ENCODE results near the gene ZNF580. TPM values are rescaled to one million over a fixed set of nuclear protein-coding genes. Genes with fewer than 3 reads are reported as not detected.

ZNF580 gene
- total RNA-seq, 2 donors from 2014 or later = 49.7 to 70.5 TPM

GRCh38 chr19:55678121-55678671 lies 37.4 kb downstream of the ZNF580 start:
- TF ChIP-seq POLR2A (IDR thresholded peaks at IDR 0.05) (no peak), CTCF (IDR thresholded peaks at IDR 0.05) (no peak), POLR2AphosphoS5 (IDR thresholded peaks at IDR 0.05) (no peak)
- intact Hi-C loops (cut with DNase I) = no loop called here
- WGBS = 89% methylated on average over 21 of the region's 21 CpGs
- no peak overlapping the region for H3K27ac ChIP-seq
- no peak for DNase-seq (ENCODE audit: low spot score)
- H3K36me3 ChIP-seq = peaks cover 11 to 14% of the 10 kb centered on the region in 2 donors
- no peak overlapping the region for H3K4me3 ChIP-seq
- H3K27me3 ChIP-seq (replicated peaks; ENCODE audit: insufficient read depth) = no peaks in the 10 kb centered on the region
- H3K4me1 ChIP-seq (replicated peaks) = peaks cover 10% of the 10 kb centered on the region
- H3K9me3 ChIP-seq = no peaks in the 10 kb centered on the region

GRCh38 chr19:55679343-55680257 lies 38.8 kb downstream of the ZNF580 start:
- no peak for DNase-seq (ENCODE audit: low spot score)
- 90% methylated on average over 22 of the region's 24 CpGs for WGBS
- TF ChIP-seq CTCF (IDR thresholded peaks at IDR 0.05) (no peak), POLR2AphosphoS5 (IDR thresholded peaks at IDR 0.05) (no peak), POLR2A (IDR thresholded peaks at IDR 0.05) (no peak)
- H3K27me3 ChIP-seq (replicated peaks; ENCODE audit: insufficient read depth) = no peaks in the 10 kb centered on the region
- H3K27ac ChIP-seq = no peak overlapping the region
- H3K36me3 ChIP-seq = peaks cover 11 to 14% of the 10 kb centered on the region in 2 donors
- H3K9me3 ChIP-seq = no peaks in the 10 kb centered on the region
- H3K4me1 ChIP-seq (replicated peaks) = peaks cover 12% of the 10 kb centered on the region
- H3K4me3 ChIP-seq = no peak overlapping the region
- intact Hi-C loops (cut with DNase I) = no loop called here

DNA sequence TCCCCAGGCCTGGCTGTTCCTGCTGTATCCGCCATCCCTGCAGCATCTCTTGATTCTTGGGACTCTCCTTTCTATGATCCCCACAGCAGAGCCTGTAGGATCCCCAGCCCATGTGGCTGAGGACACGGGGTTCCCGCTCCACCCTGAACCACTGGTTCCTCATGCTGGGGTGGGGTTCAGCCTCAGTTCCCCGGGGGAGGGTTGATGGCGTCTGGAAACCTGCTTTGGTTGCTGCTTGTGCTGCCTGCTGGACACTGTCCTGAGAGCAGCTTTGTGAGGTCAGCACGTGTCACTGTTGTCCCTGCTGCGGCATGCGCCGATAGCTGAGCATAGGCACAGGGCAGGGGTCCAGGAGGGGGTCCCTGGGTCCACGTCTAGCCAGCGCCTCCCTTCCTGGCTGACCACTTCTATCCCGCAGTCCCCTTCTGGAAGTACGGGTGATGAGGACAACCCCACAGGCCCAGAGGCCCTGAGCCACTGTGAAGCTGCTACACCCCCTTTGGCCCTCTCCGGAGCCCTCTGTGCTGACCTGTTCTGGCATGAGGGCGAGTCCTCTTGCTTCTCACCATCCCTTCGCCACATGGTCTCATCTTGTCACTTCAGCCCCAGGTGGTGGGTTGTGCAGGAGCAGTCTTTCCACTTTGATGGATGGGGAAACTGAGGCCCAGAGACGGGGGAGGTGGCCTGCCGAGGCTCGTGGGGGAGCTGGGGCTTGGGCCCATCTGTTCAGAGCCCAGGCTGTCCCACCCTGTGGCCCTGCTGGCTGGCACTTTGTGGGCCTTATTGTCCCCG lies 39.7 kb downstream of the ZNF580 start:
- Histone ChIP-seq H3K27me3 (replicated peaks; ENCODE audit: insufficient read depth) (no peaks in the 10 kb centered on the region), H3K9me3 (no peaks in the 10 kb centered on the region), H3K36me3 (peaks cover 11 to 14% of the 10 kb centered on the region in 2 donors), H3K4me1 (replicated peaks) (peaks cover 16% of the 10 kb centered on the region), H3K27ac (no peak overlapping the region), H3K4me3 (no peak overlapping the region)
- 94% methylated on average over 20 of the region's 20 CpGs for WGBS
- DNase-seq (ENCODE audit: low spot score) = no peak
- TF ChIP-seq CTCF (IDR thresholded peaks at IDR 0.05) (no peak), POLR2A (IDR thresholded peaks at IDR 0.05) (no peak), POLR2AphosphoS5 (IDR thresholded peaks at IDR 0.05) (no peak)
- intact Hi-C loops (cut with DNase I) = no loop called here

- Histone ChIP-seq H3K27me3 (replicated peaks; ENCODE audit: insufficient read depth) (no peaks in the 10 kb centered on the region), H3K36me3 (peaks cover 11 to 14% of the 10 kb centered on the region in 2 donors), H3K9me3 (no peaks in the 10 kb centered on the region), H3K4me1 (replicated peaks) (peaks cover 16% of the 10 kb centered on the region), H3K4me3 (no peak overlapping the region), H3K27ac (no peak overlapping the region)
- TF ChIP-seq CTCF (IDR thresholded peaks at IDR 0.05) (no peak), POLR2AphosphoS5 (IDR thresholded peaks at IDR 0.05) (no peak)
- no peak for DNase-seq (ENCODE audit: low spot score)
- WGBS = 93% methylated on average over 9 of the region's 9 CpGs
- intact Hi-C loops (cut with DNase I) = no loop called here
These were observed 40.6 kb downstream of the ZNF580 start for GRCh38 chr19:55681131-55682092.

All from prostate gland (tissue), 2 donors.